Peyer's patch (tissue), 4 donors: ENCODE measurements around the gene CEL. TPM values are rescaled to one million over a fixed set of nuclear protein-coding genes. Genes with fewer than 3 reads are reported as not detected.

Experiments
- DNase-seq, 3 donors: peaks; one replicate each; pipeline ENCODE4 v3.0.0-alpha.2; 2017 to 2019
- H3K27ac ChIP-seq, 4 donors: fragments of 200-600 bp; sonication (generic); one replicate each; pipeline ENCODE4 v1.5.1; 2016 to 2019
- H3K27me3 ChIP-seq, 2 donors: fragments of 200-600 bp; sonication (generic); one replicate each; pipeline ENCODE4 v1.5.1; 2019
- H3K36me3 ChIP-seq, 3 donors: fragments of 200-600 bp; sonication (generic); one replicate each; pipeline ENCODE4 v1.5.1; 2016 to 2019
- H3K4me1 ChIP-seq, 4 donors: fragments of 200-600 bp; sonication (generic); one replicate each; pipeline ENCODE4 v1.5.1; 2016 to 2019
- H3K4me3 ChIP-seq, 4 donors: fragments of 200-600 bp; sonication (generic); 1 replicate in 3 of 4; 2 replicates in 1 of 4; pipeline ENCODE4 v1.5.1; 2016 to 2019; ENCODE audit warnings: mild to moderate bottlenecking in 1 of 4
- H3K9me3 ChIP-seq, 4 donors: fragments of 200-600 bp; sonication (generic); one replicate each; pipeline ENCODE4 v1.5.1; 2016 to 2019; ENCODE audit warnings: mild to moderate bottlenecking in 1 of 4
- CTCF ChIP-seq, 6 experiments: fragments of 450-650 bp in 4 of 6; fragments of 200-600 bp in 2 of 6; sonication (generic) in 1 of 6; IDR thresholded peaks; one replicate each; pipeline ENCODE4 v1.5.1; 2017 to 2019; ENCODE audit warnings: antibody characterized with exemption in 6 of 6, mild to moderate bottlenecking in 3 of 6, moderate library complexity in 1 of 6
- POLR2A ChIP-seq, 2 donors: fragments of 450-650 bp; IDR thresholded peaks; one replicate each; pipeline ENCODE4 v1.5.1; 2017; ENCODE audit warnings: antibody characterized with exemption in 2 of 2, mild to moderate bottlenecking in 2 of 2, moderate library complexity in 2 of 2
- total RNA-seq, 4 donors: library from RNA; depleted of rRNA; stranded (reverse); fragments of >200 nt; gene quantifications; one replicate each; pipeline ENCODE4 v1.1.0, GENCODE V29; 2016

The CEL gene
- total RNA-seq, 4 donors from 2014 or later, result 1.6 to 9.1 (median 5.8) TPM

- no peaks in the 10 kb centered on the region for H3K27me3 ChIP-seq
- H3K36me3 ChIP-seq, result peaks cover 0 to 77% (median 0%) of the 10 kb centered on the region in 3 donors
- DNase-seq, result no peak
- H3K4me1 ChIP-seq, result peaks cover 0 to 24% (median 4%) of the 10 kb centered on the region in 4 donors
- TF ChIP-seq POLR2A (IDR thresholded peaks at IDR 0.05), result no peak
- H3K27ac ChIP-seq, result peak overlapping the region in 3 of 4 donors; percentile 57 to 80 (median 77)
- H3K4me3 ChIP-seq, result no peak overlapping the region
- H3K9me3 ChIP-seq, result no peaks in the 10 kb centered on the region
Measured at GRCh38 chr9:133051281-133051900, 10.4 kb upstream of the CEL start.

GRCh38 chr9:133051966-133052539 is 9.7 kb upstream of the CEL start:
- no peak overlapping the region for H3K4me3 ChIP-seq
- H3K27me3 ChIP-seq, result no peaks in the 10 kb centered on the region
- no peaks in the 10 kb centered on the region for H3K9me3 ChIP-seq
- H3K4me1 ChIP-seq, result peaks cover 0 to 28% (median 4%) of the 10 kb centered on the region in 4 donors
- TF ChIP-seq POLR2A (IDR thresholded peaks at IDR 0.05), result no peak
- no peak for TF ChIP-seq CTCF (IDR thresholded peaks at IDR 0.05)
- H3K27ac ChIP-seq, result no peak overlapping the region
- H3K36me3 ChIP-seq, result peaks cover 0 to 77% (median 0%) of the 10 kb centered on the region in 3 donors
- DNase-seq, result peak in 1 of 3 donors; percentile 43

- Histone ChIP-seq H3K4me1 (peaks cover 0 to 39% (median 4%) of the 10 kb centered on the region in 4 donors), H3K9me3 (no peaks in the 10 kb centered on the region), H3K27ac (no peak overlapping the region), H3K27me3 (no peaks in the 10 kb centered on the region), H3K36me3 (peaks cover 0 to 69% (median 0%) of the 10 kb centered on the region in 3 donors), H3K4me3 (no peak overlapping the region)
- peak in 1 of 3 donors; percentile 21 for DNase-seq
- TF ChIP-seq CTCF (IDR thresholded peaks at IDR 0.05) (no peak), POLR2A (IDR thresholded peaks at IDR 0.05) (no peak)
Measured at GRCh38 chr9:133054194-133054890, 7.4 kb upstream of the CEL start.

GRCh38 chr9:133054966-133055365 is 6.8 kb upstream of the CEL start:
- Histone ChIP-seq H3K27ac (peak overlapping the region in 1 of 4 donors; percentile 87), H3K4me1 (peaks cover 0 to 44% (median 4%) of the 10 kb centered on the region in 4 donors), H3K36me3 (peaks cover 0 to 69% (median 0%) of the 10 kb centered on the region in 3 donors), H3K27me3 (no peaks in the 10 kb centered on the region), H3K4me3 (no peak overlapping the region), H3K9me3 (no peaks in the 10 kb centered on the region)
- no peak for DNase-seq
- TF ChIP-seq POLR2A (IDR thresholded peaks at IDR 0.05) (no peak), CTCF (IDR thresholded peaks at IDR 0.05) (no peak)

- Histone ChIP-seq H3K36me3 (peaks cover 0 to 66% (median 0%) of the 10 kb centered on the region in 3 donors), H3K4me1 (peaks cover 0 to 41% (median 4%) of the 10 kb centered on the region in 4 donors), H3K9me3 (no peaks in the 10 kb centered on the region), H3K4me3 (no peak overlapping the region), H3K27ac (peak overlapping the region in 2 of 4 donors; percentile 49 to 87), H3K27me3 (no peaks in the 10 kb centered on the region)
- no peak for DNase-seq
- TF ChIP-seq POLR2A (IDR thresholded peaks at IDR 0.05) (no peak), CTCF (IDR thresholded peaks at IDR 0.05) (no peak)
Measured at GRCh38 chr9:133055788-133056420, 5.9 kb upstream of the CEL start.
